Panc1 (cell line): ENCODE measurements around the gene TBC1D16. TPM values are rescaled to one million over a fixed set of nuclear protein-coding genes. Genes with fewer than 3 reads are reported as not detected.

Experiments
- ATAC-seq: fragments of 200-7000 bp; cut with Tn5 transposase; 2 replicates; pipeline ENCODE4 v1.9.1; 2020; ENCODE audit warnings: mild to moderate bottlenecking, moderate library complexity
- BruUV-seq: library from RNA; stranded (reverse); fragments of 400-500 nt; replicated peaks from 2 replicates; lab custom pipeline; 2021; lab: Mats Ljungman, UMichigan
- CTCF ChIA-PET: fragments of 300-600 bp; sonication (Branson Sonifier 250); formaldehyde crosslinking; loops from one replicate; lab custom pipeline; 2022; ENCODE audit warnings: antibody characterized with exemption; lab: Charles Lee
- POLR2A ChIA-PET: fragments of 300-600 bp; sonication (Branson Sonifier 250); formaldehyde crosslinking; loops from one replicate; lab custom pipeline; 2022; ENCODE audit warnings: antibody characterized with exemption; lab: Charles Lee
- DNase-seq: peaks from one replicate; pipeline ENCODE4 v3.0.0-alpha.2; 2010; ENCODE audit warnings: low read depth, low spot score
- H3K27ac ChIP-seq: 2 replicates; pipeline ENCODE4 v1.5.1; 2011; ENCODE audit warnings: mild to moderate bottlenecking, low read length, inconsistent platforms
- H3K27me3 ChIP-seq: fragments of 200-500 bp; sonication (Bioruptor generic); 2 replicates; pipeline ENCODE4 v1.6.0; 2014; ENCODE audit warnings: low read length, inconsistent platforms; ENCODE audit not compliant: control insufficient read depth, insufficient read depth
- H3K36me3 ChIP-seq: fragments of 200-500 bp; sonication (Bioruptor generic); 2 replicates; pipeline ENCODE4 v1.5.1; 2014; ENCODE audit warnings: inconsistent platforms, mild to moderate bottlenecking, low read length, moderate library complexity; ENCODE audit not compliant: control insufficient read depth, insufficient read depth
- H3K4me1 ChIP-seq: 2 replicates; pipeline ENCODE4 v1.5.1; 2011; ENCODE audit warnings: inconsistent platforms, mild to moderate bottlenecking, low read length, moderate library complexity; ENCODE audit not compliant: control insufficient read depth, insufficient read depth
- H3K4me3 ChIP-seq, 2 experiments: 2 replicates each; pipeline ENCODE4 v1.5.1; 2011 to 2012; ENCODE audit warnings: low read depth in 2 of 2, low read length in 2 of 2, mild to moderate bottlenecking in 2 of 2, inconsistent platforms in 1 of 2, moderate library complexity in 1 of 2
- H3K9me3 ChIP-seq: fragments of 200-500 bp; sonication (Bioruptor generic); 2 replicates; pipeline ENCODE4 v1.5.1; 2014; ENCODE audit warnings: low read depth, mild to moderate bottlenecking, inconsistent platforms, low read length, moderate library complexity; ENCODE audit not compliant: control insufficient read depth, insufficient read depth
- POLR2AphosphoS5 ChIP-seq: IDR thresholded peaks from 2 replicates; pipeline ENCODE4 v1.6.1; 2012; ENCODE audit warnings: mild to moderate bottlenecking, low read depth, low read length, moderate library complexity
- SIN3A ChIP-seq: IDR thresholded peaks from 2 replicates; pipeline ENCODE4 v1.6.1; 2012; ENCODE audit warnings: low read depth, mild to moderate bottlenecking, low read length, moderate library complexity, borderline replicate concordance; ENCODE audit not compliant: insufficient read depth
- TCF7L2 ChIP-seq: IDR thresholded peaks from 2 replicates; pipeline ENCODE4 v1.6.1; 2011; ENCODE audit warnings: mild to moderate bottlenecking, low read depth, low read length, inconsistent platforms
- in situ Hi-C: cut with HindIII; loops from 2 replicates; pipeline ENCODE4 v1.10.0; 2016; ENCODE audit warnings: low sequenced_read_pairs, low pct_unique_long_range_greater_than_20kb
- intact Hi-C: fragments of 100-400 bp; cut with micrococcal nuclease; formaldehyde crosslinking; loops from one replicate; pipeline ENCODE4 v1.10.0; 2022; ENCODE audit not compliant: unreplicated experiment
- total RNA-seq: library from RNA; stranded (reverse); gene quantifications from one replicate; pipeline ENCODE4 v1.2.1, GENCODE V29; 2021; ENCODE audit not compliant: unreplicated experiment
- TF ChIP-seq, protein P1 (sequence below): fragments of 450-650 bp; IDR thresholded peaks from 2 replicates; pipeline ENCODE4 v1.5.1; 2017; ENCODE audit warnings: mild to moderate bottlenecking
- TF ChIP-seq, protein P2 (sequence below), 2 experiments: IDR thresholded peaks; 2 replicates each; pipeline ENCODE4 v1.6.1; 2011 to 2012; ENCODE audit warnings: low read depth in 2 of 2, control low read depth in 1 of 2, low read length in 1 of 2, mild to moderate bottlenecking in 1 of 2, moderate library complexity in 1 of 2; ENCODE audit not compliant: insufficient read depth in 1 of 2

Gene TBC1D16
- total RNA-seq, 1 experiment from 2014 or later: 41.6 TPM

DNA sequence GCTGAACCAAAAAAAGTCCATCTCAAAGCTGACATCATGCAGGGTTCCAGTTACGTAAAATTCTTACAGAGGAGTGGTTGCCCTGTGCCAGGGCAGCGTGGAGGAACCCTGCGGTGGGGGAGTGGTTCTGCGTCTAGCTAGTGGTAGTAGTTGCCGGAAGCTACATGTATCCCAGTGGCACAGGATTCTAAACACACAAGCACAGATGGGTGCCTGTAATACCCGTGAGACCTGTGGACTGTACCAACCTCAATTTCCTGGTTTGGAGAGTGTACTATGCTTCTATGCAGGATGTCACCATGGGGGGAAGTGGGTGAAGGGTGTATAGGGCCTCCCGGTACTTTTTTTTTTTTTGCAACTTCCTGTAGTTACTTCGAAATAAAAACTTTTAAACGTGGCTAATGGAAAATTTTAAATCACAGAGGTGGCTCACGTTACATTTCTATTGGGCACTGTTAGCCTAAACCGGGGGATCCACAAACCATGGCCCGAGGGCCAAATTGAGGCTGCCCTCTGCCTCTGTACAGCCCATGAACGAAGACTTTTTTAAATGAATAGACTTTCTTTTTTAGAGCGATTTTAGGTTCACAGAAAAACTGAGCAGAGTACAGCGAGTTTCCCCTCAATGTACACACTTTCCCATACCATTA lies 38.5 kb downstream of the TBC1D16 start:
- DNase-seq: no peak

DNA sequence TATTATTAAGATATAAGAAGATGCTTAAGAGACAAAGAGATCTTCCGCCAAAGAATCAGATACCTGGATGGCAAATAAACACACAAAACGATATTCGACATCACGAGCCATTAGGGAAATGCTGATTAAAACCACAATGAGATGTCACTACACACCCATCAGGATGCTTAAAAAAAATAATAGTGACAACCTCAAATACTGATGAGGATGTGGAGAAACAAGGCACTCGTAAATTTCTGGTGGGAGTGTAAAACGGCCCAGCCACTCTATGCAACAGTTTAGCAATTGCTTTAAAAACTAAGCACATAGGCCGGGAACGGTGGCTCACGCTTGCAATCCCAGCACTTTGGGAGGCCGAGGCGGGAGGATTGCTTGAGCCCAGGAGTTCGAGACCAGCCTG lies 39.4 kb downstream of the TBC1D16 start:
- TF ChIP-seq SIN3A (no peak), TCF7L2 (no peak), POLR2AphosphoS5 (no peak)
- TF ChIP-seq, protein P1, sequence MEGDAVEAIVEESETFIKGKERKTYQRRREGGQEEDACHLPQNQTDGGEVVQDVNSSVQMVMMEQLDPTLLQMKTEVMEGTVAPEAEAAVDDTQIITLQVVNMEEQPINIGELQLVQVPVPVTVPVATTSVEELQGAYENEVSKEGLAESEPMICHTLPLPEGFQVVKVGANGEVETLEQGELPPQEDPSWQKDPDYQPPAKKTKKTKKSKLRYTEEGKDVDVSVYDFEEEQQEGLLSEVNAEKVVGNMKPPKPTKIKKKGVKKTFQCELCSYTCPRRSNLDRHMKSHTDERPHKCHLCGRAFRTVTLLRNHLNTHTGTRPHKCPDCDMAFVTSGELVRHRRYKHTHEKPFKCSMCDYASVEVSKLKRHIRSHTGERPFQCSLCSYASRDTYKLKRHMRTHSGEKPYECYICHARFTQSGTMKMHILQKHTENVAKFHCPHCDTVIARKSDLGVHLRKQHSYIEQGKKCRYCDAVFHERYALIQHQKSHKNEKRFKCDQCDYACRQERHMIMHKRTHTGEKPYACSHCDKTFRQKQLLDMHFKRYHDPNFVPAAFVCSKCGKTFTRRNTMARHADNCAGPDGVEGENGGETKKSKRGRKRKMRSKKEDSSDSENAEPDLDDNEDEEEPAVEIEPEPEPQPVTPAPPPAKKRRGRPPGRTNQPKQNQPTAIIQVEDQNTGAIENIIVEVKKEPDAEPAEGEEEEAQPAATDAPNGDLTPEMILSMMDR: no peak
- TF ChIP-seq, protein P2, sequence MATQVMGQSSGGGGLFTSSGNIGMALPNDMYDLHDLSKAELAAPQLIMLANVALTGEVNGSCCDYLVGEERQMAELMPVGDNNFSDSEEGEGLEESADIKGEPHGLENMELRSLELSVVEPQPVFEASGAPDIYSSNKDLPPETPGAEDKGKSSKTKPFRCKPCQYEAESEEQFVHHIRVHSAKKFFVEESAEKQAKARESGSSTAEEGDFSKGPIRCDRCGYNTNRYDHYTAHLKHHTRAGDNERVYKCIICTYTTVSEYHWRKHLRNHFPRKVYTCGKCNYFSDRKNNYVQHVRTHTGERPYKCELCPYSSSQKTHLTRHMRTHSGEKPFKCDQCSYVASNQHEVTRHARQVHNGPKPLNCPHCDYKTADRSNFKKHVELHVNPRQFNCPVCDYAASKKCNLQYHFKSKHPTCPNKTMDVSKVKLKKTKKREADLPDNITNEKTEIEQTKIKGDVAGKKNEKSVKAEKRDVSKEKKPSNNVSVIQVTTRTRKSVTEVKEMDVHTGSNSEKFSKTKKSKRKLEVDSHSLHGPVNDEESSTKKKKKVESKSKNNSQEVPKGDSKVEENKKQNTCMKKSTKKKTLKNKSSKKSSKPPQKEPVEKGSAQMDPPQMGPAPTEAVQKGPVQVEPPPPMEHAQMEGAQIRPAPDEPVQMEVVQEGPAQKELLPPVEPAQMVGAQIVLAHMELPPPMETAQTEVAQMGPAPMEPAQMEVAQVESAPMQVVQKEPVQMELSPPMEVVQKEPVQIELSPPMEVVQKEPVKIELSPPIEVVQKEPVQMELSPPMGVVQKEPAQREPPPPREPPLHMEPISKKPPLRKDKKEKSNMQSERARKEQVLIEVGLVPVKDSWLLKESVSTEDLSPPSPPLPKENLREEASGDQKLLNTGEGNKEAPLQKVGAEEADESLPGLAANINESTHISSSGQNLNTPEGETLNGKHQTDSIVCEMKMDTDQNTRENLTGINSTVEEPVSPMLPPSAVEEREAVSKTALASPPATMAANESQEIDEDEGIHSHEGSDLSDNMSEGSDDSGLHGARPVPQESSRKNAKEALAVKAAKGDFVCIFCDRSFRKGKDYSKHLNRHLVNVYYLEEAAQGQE (IDR thresholded peaks at IDR 0.05; ENCODE audit: insufficient read depth in 1 of 2, low read depth in 2 of 2, low read length in 1 of 2): no peak
- BruUV-seq: no TSS peak

More for the DNA sequence above, 38.5 kb downstream of the TBC1D16 start:
- peaks cover 29% of the 10 kb centered on the region for H3K4me1 ChIP-seq
- no peak overlapping the region for H3K27ac ChIP-seq
- in situ Hi-C loops (loop anchor here (25.0 kb wide), 2 partner anchors 135 to 210 kb away; partner anchors contain the start of genes CBX2 and CBX8), intact Hi-C loops (no loop called here)
- POLR2A ChIA-PET: no interaction called here
- BruUV-seq: no TSS peak
- TF ChIP-seq, protein P2 (IDR thresholded peaks at IDR 0.05; ENCODE audit: insufficient read depth in 1 of 2, low read depth in 2 of 2, low read length in 1 of 2): no peak
- TF ChIP-seq, protein P1: no peak
- TF ChIP-seq POLR2AphosphoS5 (no peak), TCF7L2 (no peak), SIN3A (no peak)
- no peaks in the 10 kb centered on the region for H3K36me3 ChIP-seq
- CTCF ChIA-PET: interaction anchor here (0.7 kb wide), 1 partner anchor 35 kb away, joined by 3 read pairs; no protein-coding TSS in a partner anchor
- no peaks in the 10 kb centered on the region for H3K27me3 ChIP-seq
- H3K9me3 ChIP-seq: no peaks in the 10 kb centered on the region
- no peak for ATAC-seq
- no peak overlapping the region for H3K4me3 ChIP-seq

More for the DNA sequence above, 39.4 kb downstream of the TBC1D16 start:
- no peaks in the 10 kb centered on the region for H3K9me3 ChIP-seq
- intact Hi-C loops: no loop called here
- H3K27me3 ChIP-seq: no peaks in the 10 kb centered on the region
- DNase-seq: no peak
- no peaks in the 10 kb centered on the region for H3K36me3 ChIP-seq
- ChIA-PET CTCF (no interaction called here), POLR2A (no interaction called here)
- no peak for ATAC-seq
- H3K4me3 ChIP-seq: no peak overlapping the region
- H3K4me1 ChIP-seq: peaks cover 32% of the 10 kb centered on the region
- H3K27ac ChIP-seq: no peak overlapping the region
- in situ Hi-C loops: loop anchor here (25.0 kb wide), 2 partner anchors 134 to 209 kb away; partner anchors contain the start of genes CBX2 and CBX8
